Stimulated activated naive CD8-positive, alpha-beta T cell treated with anti-CD3 and anti-CD28 coated beads, Interleukin-15, Interleukin-2, amounts not matched to agents 100 U/mL and 50 U/mL, for 24 hours (primary cell): Measurements from ENCODE around the gene SYT1.

Experiments
- ATAC-seq: fragments of 150-1000 bp; cut with Tn5 transposase; one replicate; pipeline ENCODE4 v1.10.0; 2021
- DNase-seq: peaks from one replicate; pipeline ENCODE4 v3.0.0; 2021

SYT1 gene

GRCh38 chr12:79357048-79357447 is 492.5 kb downstream of the SYT1 start:
- ATAC-seq = no peak

DNA sequence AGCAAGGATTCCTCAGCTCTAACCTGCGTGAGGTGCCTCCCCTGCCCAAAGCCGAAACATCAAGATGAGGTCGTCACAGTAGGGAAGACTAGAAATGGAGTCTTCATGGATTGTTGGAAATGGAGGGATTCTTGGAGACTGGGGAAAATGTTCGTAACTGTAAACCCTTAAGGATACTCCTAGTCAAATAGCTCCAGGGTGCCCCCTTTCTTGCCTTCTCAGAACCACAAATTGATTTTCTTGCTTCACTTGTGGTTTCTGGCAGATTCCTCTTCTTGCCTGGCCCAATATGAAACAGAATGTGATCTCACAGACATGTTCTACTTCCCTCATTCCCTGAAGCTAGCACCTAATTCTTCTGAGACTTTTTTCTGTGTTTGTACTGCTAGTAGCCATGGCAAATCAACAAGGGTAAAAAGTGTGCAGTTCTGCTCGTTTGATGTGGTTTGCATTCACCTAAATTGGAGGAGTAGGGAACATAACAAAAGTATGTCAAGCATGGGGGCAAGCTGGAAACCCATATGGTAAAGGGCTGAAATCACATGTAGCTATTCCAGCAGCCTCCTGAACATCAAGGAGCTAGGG is 494.2 kb downstream of the SYT1 start:
- ATAC-seq = no peak

More at GRCh38 chr12:79357048-79357447, 492.5 kb downstream of the SYT1 start:
- DNase-seq = no peak

DNA sequence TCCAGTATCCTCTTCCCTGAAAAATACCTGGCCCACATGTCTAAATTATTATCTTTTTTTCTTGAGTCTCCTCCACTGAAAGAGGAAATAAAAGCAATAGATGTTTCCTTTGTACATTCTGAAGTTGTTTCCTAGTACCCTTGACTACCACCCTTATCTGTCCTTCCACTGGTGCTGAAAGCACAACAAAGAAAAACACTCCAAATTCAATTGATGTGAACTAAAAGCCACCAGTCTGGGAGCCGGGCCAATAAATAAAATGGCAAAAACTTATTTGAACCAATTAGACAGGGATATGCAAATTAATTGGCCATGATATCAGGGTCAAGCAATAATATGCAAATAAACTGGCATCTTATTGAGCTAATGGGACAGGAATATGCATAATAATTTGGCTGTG is 495.7 kb downstream of the SYT1 start:
- DNase-seq (no peak), ATAC-seq (no peak)

More for the DNA sequence above, 494.2 kb downstream of the SYT1 start:
- no peak for DNase-seq

DNA sequence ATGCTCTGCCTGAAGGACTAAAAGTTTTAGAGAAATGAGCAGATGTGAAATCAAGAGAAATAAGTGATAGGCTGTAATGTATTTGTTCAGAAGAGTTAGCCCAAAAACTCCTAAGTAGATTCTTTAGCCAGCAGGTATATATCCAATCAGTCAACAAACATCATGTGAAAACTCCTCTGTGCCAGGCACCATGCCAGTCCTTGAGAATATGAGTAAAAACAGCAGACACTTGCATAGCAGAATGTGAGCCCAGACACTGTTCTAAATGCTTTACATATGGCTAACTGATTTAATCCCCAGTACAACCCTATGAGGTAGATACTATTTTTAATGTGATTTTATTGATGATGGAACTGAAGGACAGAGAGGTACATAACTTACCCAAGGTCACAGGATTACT is 496.4 kb downstream of the SYT1 start:
- DNase-seq (no peak), ATAC-seq (no peak)

DNA sequence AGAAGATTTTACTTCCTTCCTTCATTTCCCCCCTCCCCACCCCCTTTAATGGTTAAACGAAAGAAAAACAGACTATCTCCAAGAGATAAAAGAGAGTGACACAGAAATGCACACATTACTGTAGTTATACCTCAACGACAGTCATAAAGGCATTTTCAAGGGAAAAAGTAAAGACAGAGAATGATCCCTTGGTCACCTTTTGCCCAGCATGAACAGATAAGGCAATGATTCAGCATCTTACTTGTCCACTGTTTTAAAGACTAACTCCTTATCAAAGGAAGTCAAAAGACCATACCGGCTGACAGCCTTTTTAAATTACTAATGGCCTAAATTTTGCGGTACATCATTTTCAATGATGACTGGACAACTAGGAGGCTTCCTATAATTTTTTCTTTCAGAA is 499.6 kb downstream of the SYT1 start:
- DNase-seq = no peak
- no peak for ATAC-seq

GRCh38 chr12:79366374-79366773 is 501.8 kb downstream of the SYT1 start:
- ATAC-seq = no peak
- no peak for DNase-seq

GRCh38 chr12:79367032-79367589 is 502.5 kb downstream of the SYT1 start:
- no peak for ATAC-seq
- no peak for DNase-seq

- DNase-seq (no peak), ATAC-seq (no peak)
Observed at GRCh38 chr12:79370021-79370420, 505.4 kb downstream of the SYT1 start.

DNA sequence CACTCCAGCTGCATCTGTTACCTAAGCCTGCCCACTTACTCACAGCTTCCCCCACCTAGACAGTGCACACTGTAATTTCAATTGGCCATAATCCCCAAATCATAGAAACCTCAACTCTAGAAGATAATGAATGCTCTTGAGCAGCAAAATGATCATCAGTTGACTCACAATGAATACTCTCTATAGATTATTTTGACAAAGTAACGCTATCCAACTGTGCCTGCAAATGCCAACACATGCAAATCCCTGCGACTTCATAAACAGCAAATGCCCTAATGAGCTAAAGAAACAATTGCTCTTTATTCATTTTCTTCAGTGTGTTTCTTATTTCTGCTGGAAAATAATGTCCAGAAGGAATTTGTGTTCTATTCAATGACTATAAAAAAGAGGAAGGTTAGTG is 506.7 kb downstream of the SYT1 start:
- no peak for ATAC-seq
- DNase-seq = no peak

- ATAC-seq (no peak), DNase-seq (peak; percentile 30)
Observed at GRCh38 chr12:79373896-79374499, 509.4 kb downstream of the SYT1 start.

- no peak for DNase-seq
- ATAC-seq = no peak
Observed at GRCh38 chr12:79374545-79374944, 510.0 kb downstream of the SYT1 start.

GRCh38 chr12:79375050-79375449 is 510.5 kb downstream of the SYT1 start:
- ATAC-seq (no peak), DNase-seq (no peak)

GRCh38 chr12:79378496-79378895 is 513.9 kb downstream of the SYT1 start:
- no peak for DNase-seq
- ATAC-seq = no peak

DNA sequence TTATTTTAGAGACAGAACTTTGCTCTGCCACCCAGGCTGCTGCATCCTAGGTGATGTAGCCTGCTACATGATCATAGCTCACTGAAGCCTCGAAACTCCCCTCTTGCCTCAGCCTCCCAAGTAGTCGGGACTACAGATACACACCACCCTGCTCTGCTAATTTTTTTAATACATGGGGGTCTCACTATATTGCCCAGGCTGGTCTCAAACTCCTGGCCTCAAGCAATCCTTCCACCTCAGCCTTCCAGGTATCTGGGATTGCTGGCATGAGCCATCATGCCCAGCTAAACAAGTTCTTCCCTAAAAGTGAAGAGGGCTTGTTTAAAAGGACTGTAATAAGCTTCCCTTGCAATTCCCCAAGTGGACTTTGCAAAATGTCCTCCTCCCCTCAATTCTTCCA is 515.8 kb downstream of the SYT1 start:
- no peak for DNase-seq
- no peak for ATAC-seq

GRCh38 chr12:79381248-79382208 is 517.0 kb downstream of the SYT1 start:
- no peak for ATAC-seq

GRCh38 chr12:79384551-79384950 is 520.0 kb downstream of the SYT1 start:
- no peak for DNase-seq
- ATAC-seq = no peak

More at GRCh38 chr12:79381248-79382208, 517.0 kb downstream of the SYT1 start:
- DNase-seq = no peak

- ATAC-seq = no peak
- DNase-seq = no peak
Observed at GRCh38 chr12:79388011-79388410, 523.4 kb downstream of the SYT1 start.

GRCh38 chr12:79393842-79394241 is 529.3 kb downstream of the SYT1 start:
- ATAC-seq (no peak), DNase-seq (no peak)

- no peak for DNase-seq
- no peak for ATAC-seq
Observed at GRCh38 chr12:79397609-79398008, 533.0 kb downstream of the SYT1 start.

- no peak for ATAC-seq
Observed at GRCh38 chr12:79400481-79400880, 535.9 kb downstream of the SYT1 start.

GRCh38 chr12:79402606-79403005 is 538.0 kb downstream of the SYT1 start:
- DNase-seq (no peak), ATAC-seq (no peak)

More at GRCh38 chr12:79400481-79400880, 535.9 kb downstream of the SYT1 start:
- DNase-seq = no peak

- no peak for ATAC-seq
Observed at GRCh38 chr12:79406993-79407392, 542.4 kb downstream of the SYT1 start.

More at GRCh38 chr12:79406993-79407392, 542.4 kb downstream of the SYT1 start:
- no peak for DNase-seq
